Panc1 (cell line): ENCODE data around the gene TMEM126B. TPM values are rescaled to one million over a fixed set of nuclear protein-coding genes. Genes with fewer than 3 reads are reported as not detected.

Experiments used
- ATAC-seq: fragments of 200-7000 bp; cut with Tn5 transposase; 2 replicates; pipeline ENCODE4 v1.9.1; 2020; ENCODE audit warnings: mild to moderate bottlenecking, moderate library complexity
- BruUV-seq: library from RNA; stranded (reverse); fragments of 400-500 nt; replicated peaks from 2 replicates; lab custom pipeline; 2021; lab: Mats Ljungman, UMichigan
- CTCF ChIA-PET: fragments of 300-600 bp; sonication (Branson Sonifier 250); formaldehyde crosslinking; loops from one replicate; lab custom pipeline; 2022; ENCODE audit warnings: antibody characterized with exemption; lab: Charles Lee
- POLR2A ChIA-PET: fragments of 300-600 bp; sonication (Branson Sonifier 250); formaldehyde crosslinking; loops from one replicate; lab custom pipeline; 2022; ENCODE audit warnings: antibody characterized with exemption; lab: Charles Lee
- DNase-seq: peaks from one replicate; pipeline ENCODE4 v3.0.0-alpha.2; 2010; ENCODE audit warnings: low read depth, low spot score
- H3K27ac ChIP-seq: 2 replicates; pipeline ENCODE4 v1.5.1; 2011; ENCODE audit warnings: mild to moderate bottlenecking, low read length, inconsistent platforms
- H3K27me3 ChIP-seq: fragments of 200-500 bp; sonication (Bioruptor generic); 2 replicates; pipeline ENCODE4 v1.6.0; 2014; ENCODE audit warnings: low read length, inconsistent platforms; ENCODE audit not compliant: control insufficient read depth, insufficient read depth
- H3K36me3 ChIP-seq: fragments of 200-500 bp; sonication (Bioruptor generic); 2 replicates; pipeline ENCODE4 v1.5.1; 2014; ENCODE audit warnings: inconsistent platforms, mild to moderate bottlenecking, low read length, moderate library complexity; ENCODE audit not compliant: control insufficient read depth, insufficient read depth
- H3K4me1 ChIP-seq: 2 replicates; pipeline ENCODE4 v1.5.1; 2011; ENCODE audit warnings: inconsistent platforms, mild to moderate bottlenecking, low read length, moderate library complexity; ENCODE audit not compliant: control insufficient read depth, insufficient read depth
- H3K4me3 ChIP-seq, 2 experiments: 2 replicates each; pipeline ENCODE4 v1.5.1; 2011 to 2012; ENCODE audit warnings: low read depth in 2 of 2, low read length in 2 of 2, mild to moderate bottlenecking in 2 of 2, inconsistent platforms in 1 of 2, moderate library complexity in 1 of 2
- H3K9me3 ChIP-seq: fragments of 200-500 bp; sonication (Bioruptor generic); 2 replicates; pipeline ENCODE4 v1.5.1; 2014; ENCODE audit warnings: low read depth, mild to moderate bottlenecking, inconsistent platforms, low read length, moderate library complexity; ENCODE audit not compliant: control insufficient read depth, insufficient read depth
- POLR2AphosphoS5 ChIP-seq: IDR thresholded peaks from 2 replicates; pipeline ENCODE4 v1.6.1; 2012; ENCODE audit warnings: mild to moderate bottlenecking, low read depth, low read length, moderate library complexity
- SIN3A ChIP-seq: IDR thresholded peaks from 2 replicates; pipeline ENCODE4 v1.6.1; 2012; ENCODE audit warnings: low read depth, mild to moderate bottlenecking, low read length, moderate library complexity, borderline replicate concordance; ENCODE audit not compliant: insufficient read depth
- TCF7L2 ChIP-seq: IDR thresholded peaks from 2 replicates; pipeline ENCODE4 v1.6.1; 2011; ENCODE audit warnings: mild to moderate bottlenecking, low read depth, low read length, inconsistent platforms
- in situ Hi-C: cut with HindIII; loops from 2 replicates; pipeline ENCODE4 v1.10.0; 2016; ENCODE audit warnings: low sequenced_read_pairs, low pct_unique_long_range_greater_than_20kb
- intact Hi-C: fragments of 100-400 bp; cut with micrococcal nuclease; formaldehyde crosslinking; loops from one replicate; pipeline ENCODE4 v1.10.0; 2022; ENCODE audit not compliant: unreplicated experiment
- total RNA-seq: library from RNA; stranded (reverse); gene quantifications from one replicate; pipeline ENCODE4 v1.2.1, GENCODE V29; 2021; ENCODE audit not compliant: unreplicated experiment
- TF ChIP-seq, protein P1 (sequence below), 2 experiments: IDR thresholded peaks; 2 replicates each; pipeline ENCODE4 v1.6.1; 2011 to 2012; ENCODE audit warnings: low read depth in 2 of 2, control low read depth in 1 of 2, low read length in 1 of 2, mild to moderate bottlenecking in 1 of 2, moderate library complexity in 1 of 2; ENCODE audit not compliant: insufficient read depth in 1 of 2
- TF ChIP-seq, protein P2 (sequence below): fragments of 450-650 bp; IDR thresholded peaks from 2 replicates; pipeline ENCODE4 v1.5.1; 2017; ENCODE audit warnings: mild to moderate bottlenecking

TMEM126B gene
- total RNA-seq, 1 experiment from 2014 or later, result 106 TPM

DNA sequence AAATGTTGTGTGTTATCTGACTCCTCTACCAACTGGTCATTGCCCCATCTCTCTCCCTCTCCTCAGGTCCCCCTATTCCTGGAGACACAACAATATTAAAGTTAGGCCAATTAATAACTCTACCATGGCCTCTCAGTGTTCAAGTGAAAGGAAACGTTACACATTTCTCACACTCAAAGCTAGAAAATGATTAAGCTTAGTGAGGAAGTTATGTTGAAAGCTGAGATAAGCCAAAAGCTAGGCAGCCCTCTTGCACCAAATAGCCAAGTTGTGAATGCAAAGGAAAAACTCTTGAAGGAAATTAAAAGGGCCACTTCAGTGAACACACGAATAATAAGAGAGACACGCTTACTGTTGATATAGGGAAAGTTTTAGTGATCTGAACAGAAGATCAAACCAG lies 8.1 kb upstream of the TMEM126B start:
- Histone ChIP-seq H3K9me3 (no peaks in the 10 kb centered on the region), H3K36me3 (no peaks in the 10 kb centered on the region), H3K4me3 (no peak overlapping the region), H3K4me1 (peaks cover 4% of the 10 kb centered on the region; the same call in 1 of the 2 replicates), H3K27me3 (no peaks in the 10 kb centered on the region), H3K27ac (no peak overlapping the region)
- BruUV-seq, result no TSS peak
- in situ Hi-C loops, result no loop called here
- ChIA-PET CTCF (no interaction called here), POLR2A (interaction anchor here (0.6 kb wide), 1 partner anchor 87 kb away, joined by 5 read pairs; no protein-coding TSS in a partner anchor)
- TF ChIP-seq, protein P1, sequence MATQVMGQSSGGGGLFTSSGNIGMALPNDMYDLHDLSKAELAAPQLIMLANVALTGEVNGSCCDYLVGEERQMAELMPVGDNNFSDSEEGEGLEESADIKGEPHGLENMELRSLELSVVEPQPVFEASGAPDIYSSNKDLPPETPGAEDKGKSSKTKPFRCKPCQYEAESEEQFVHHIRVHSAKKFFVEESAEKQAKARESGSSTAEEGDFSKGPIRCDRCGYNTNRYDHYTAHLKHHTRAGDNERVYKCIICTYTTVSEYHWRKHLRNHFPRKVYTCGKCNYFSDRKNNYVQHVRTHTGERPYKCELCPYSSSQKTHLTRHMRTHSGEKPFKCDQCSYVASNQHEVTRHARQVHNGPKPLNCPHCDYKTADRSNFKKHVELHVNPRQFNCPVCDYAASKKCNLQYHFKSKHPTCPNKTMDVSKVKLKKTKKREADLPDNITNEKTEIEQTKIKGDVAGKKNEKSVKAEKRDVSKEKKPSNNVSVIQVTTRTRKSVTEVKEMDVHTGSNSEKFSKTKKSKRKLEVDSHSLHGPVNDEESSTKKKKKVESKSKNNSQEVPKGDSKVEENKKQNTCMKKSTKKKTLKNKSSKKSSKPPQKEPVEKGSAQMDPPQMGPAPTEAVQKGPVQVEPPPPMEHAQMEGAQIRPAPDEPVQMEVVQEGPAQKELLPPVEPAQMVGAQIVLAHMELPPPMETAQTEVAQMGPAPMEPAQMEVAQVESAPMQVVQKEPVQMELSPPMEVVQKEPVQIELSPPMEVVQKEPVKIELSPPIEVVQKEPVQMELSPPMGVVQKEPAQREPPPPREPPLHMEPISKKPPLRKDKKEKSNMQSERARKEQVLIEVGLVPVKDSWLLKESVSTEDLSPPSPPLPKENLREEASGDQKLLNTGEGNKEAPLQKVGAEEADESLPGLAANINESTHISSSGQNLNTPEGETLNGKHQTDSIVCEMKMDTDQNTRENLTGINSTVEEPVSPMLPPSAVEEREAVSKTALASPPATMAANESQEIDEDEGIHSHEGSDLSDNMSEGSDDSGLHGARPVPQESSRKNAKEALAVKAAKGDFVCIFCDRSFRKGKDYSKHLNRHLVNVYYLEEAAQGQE (IDR thresholded peaks at IDR 0.05; ENCODE audit: insufficient read depth in 1 of 2, low read depth in 2 of 2, low read length in 1 of 2), result no peak
- no peak for TF ChIP-seq SIN3A
- TF ChIP-seq TCF7L2, result no peak
- TF ChIP-seq POLR2AphosphoS5, result no peak
- TF ChIP-seq, protein P2, sequence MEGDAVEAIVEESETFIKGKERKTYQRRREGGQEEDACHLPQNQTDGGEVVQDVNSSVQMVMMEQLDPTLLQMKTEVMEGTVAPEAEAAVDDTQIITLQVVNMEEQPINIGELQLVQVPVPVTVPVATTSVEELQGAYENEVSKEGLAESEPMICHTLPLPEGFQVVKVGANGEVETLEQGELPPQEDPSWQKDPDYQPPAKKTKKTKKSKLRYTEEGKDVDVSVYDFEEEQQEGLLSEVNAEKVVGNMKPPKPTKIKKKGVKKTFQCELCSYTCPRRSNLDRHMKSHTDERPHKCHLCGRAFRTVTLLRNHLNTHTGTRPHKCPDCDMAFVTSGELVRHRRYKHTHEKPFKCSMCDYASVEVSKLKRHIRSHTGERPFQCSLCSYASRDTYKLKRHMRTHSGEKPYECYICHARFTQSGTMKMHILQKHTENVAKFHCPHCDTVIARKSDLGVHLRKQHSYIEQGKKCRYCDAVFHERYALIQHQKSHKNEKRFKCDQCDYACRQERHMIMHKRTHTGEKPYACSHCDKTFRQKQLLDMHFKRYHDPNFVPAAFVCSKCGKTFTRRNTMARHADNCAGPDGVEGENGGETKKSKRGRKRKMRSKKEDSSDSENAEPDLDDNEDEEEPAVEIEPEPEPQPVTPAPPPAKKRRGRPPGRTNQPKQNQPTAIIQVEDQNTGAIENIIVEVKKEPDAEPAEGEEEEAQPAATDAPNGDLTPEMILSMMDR, result no peak
- ATAC-seq, result no peak
- intact Hi-C loops, result no loop called here
- DNase-seq, result no peak

DNA sequence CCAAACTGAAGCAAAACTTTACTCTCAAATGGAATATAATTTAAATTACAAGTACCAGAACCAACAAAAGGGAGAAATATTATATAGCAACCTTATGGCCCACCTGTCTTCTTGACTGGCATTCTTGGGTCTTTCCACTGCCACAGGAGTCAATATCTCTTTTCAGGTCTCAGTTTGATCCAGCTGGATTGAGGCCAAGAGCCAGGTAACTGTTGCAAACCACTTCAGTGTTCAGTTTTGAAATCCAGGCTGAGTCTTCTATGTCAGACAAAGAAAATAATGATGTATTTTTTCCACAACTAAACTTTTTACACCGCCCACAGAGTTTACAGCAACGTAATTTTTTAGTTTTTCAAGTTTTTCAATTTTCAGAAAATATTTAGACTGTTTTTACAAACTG lies 1.9 kb upstream of the TMEM126B start:
- H3K36me3 ChIP-seq, result peaks cover under 1% of the 10 kb centered on the region
- peaks cover 34% of the 10 kb centered on the region for H3K4me1 ChIP-seq
- in situ Hi-C loops (no loop called here), intact Hi-C loops (loop anchor here (5.0 kb wide), 2 partner anchors 36 to 51 kb away; no protein-coding TSS in a partner anchor)
- DNase-seq, result no peak
- no peaks in the 10 kb centered on the region for H3K27me3 ChIP-seq
- ChIA-PET POLR2A (no interaction called here), CTCF (no interaction called here)
- peak overlapping the region; percentile 96 for H3K27ac ChIP-seq
- TF ChIP-seq TCF7L2, result no peak
- no peak for TF ChIP-seq SIN3A
- TF ChIP-seq, protein P1 (IDR thresholded peaks at IDR 0.05; ENCODE audit: insufficient read depth in 1 of 2, low read depth in 2 of 2, low read length in 1 of 2), result no peak
- no peak for TF ChIP-seq POLR2AphosphoS5
- TF ChIP-seq, protein P2, result no peak
- ATAC-seq, result no peak
- no peaks in the 10 kb centered on the region for H3K9me3 ChIP-seq
- BruUV-seq, result no TSS peak
- peak overlapping the region in 1 of 2 experiments; percentile 88; a peak in 3 of 4 replicates for H3K4me3 ChIP-seq
